Non-pigmented ciliary epithelial cell (primary cell): ENCODE results near the gene SHROOM3.
A peak's percentile ranks its signal among the peaks of the same experiment; 100 is the strongest.

ENCODE experiments used
- DNase-seq: peaks from one replicate; pipeline ENCODE4 v3.0.0-alpha.2; 2010; ENCODE audit warnings: low read depth

SHROOM3 gene

GRCh38 chr4:76569706-76570105, 134.7 kb downstream of the SHROOM3 start:
- no peak for DNase-seq

GRCh38 chr4:76570141-76570973, 135.3 kb downstream of the SHROOM3 start:
- no peak for DNase-seq

GRCh38 chr4:76571274-76571673, 136.2 kb downstream of the SHROOM3 start:
- DNase-seq: no peak

- no peak for DNase-seq
These were observed 137.2 kb downstream of the SHROOM3 start for GRCh38 chr4:76572224-76572623.

GRCh38 chr4:76576824-76577223, 141.8 kb downstream of the SHROOM3 start:
- DNase-seq: no peak

GRCh38 chr4:76578002-76578560, 143.1 kb downstream of the SHROOM3 start:
- DNase-seq: no peak

- DNase-seq: no peak
These were observed 144.8 kb downstream of the SHROOM3 start for GRCh38 chr4:76579596-76580375.

GRCh38 chr4:76581077-76581962, 146.3 kb downstream of the SHROOM3 start:
- no peak for DNase-seq

- DNase-seq: no peak
These were observed 147.2 kb downstream of the SHROOM3 start for GRCh38 chr4:76582074-76582816.

- no peak for DNase-seq
These were observed 147.7 kb downstream of the SHROOM3 start for GRCh38 chr4:76582817-76583087.

- DNase-seq: no peak
These were observed 149.5 kb downstream of the SHROOM3 start for GRCh38 chr4:76584241-76585152.

GRCh38 chr4:76585272-76585671, 150.2 kb downstream of the SHROOM3 start:
- no peak for DNase-seq

GRCh38 chr4:76585897-76586360, 150.9 kb downstream of the SHROOM3 start:
- no peak for DNase-seq

GRCh38 chr4:76588274-76588673, 153.2 kb downstream of the SHROOM3 start:
- no peak for DNase-seq

- no peak for DNase-seq
These were observed 154.4 kb downstream of the SHROOM3 start for GRCh38 chr4:76589402-76589801.

- peak; percentile 92 for DNase-seq
These were observed 155.1 kb downstream of the SHROOM3 start for GRCh38 chr4:76589872-76590797.

- DNase-seq: no peak
These were observed 155.8 kb downstream of the SHROOM3 start for GRCh38 chr4:76590798-76591281.

GRCh38 chr4:76591992-76592391, 157.0 kb downstream of the SHROOM3 start:
- DNase-seq: no peak

GRCh38 chr4:76592460-76592859, 157.4 kb downstream of the SHROOM3 start:
- no peak for DNase-seq
